ENCODE results near the gene TGM5.
"Not testable (repeated sequence)": the region's sequence is repeated elsewhere in the genome, so short reads cannot be mapped to it uniquely, and the experiment has no call there.

Gene TGM5

GRCh38 chr15:43266834-43267233 lies at the start of gene TGM5:
TGM5 (minus strand) TSS chr15:43266928; CDS start chr15:43266849, 79 bp downstream.
- no peak for DNase-seq

- DNase-seq, result no peak
Observed at GRCh38 chr15:43314171-43314570, 47.4 kb upstream of the TGM5 start.

GRCh38 chr15:43312378-43312777 lies 45.6 kb upstream of the TGM5 start:
- no peak for DNase-seq

- no peak for DNase-seq
Observed at GRCh38 chr15:43302205-43302817, 35.6 kb upstream of the TGM5 start, which contains the start of gene TGM7. TGM7 (minus strand) TSS chr15:43302255.

GRCh38 chr15:43299884-43300283 lies 33.2 kb upstream of the TGM5 start:
- DNase-seq, result no peak

GRCh38 chr15:43299411-43299810 lies 32.7 kb upstream of the TGM5 start:
- no peak for DNase-seq

- DNase-seq, result no peak
Observed at GRCh38 chr15:43294091-43294706, 27.5 kb upstream of the TGM5 start.

GRCh38 chr15:43293432-43293831 lies 26.7 kb upstream of the TGM5 start:
- no peak for DNase-seq

GRCh38 chr15:43292375-43293078 lies 25.8 kb upstream of the TGM5 start:
- no peak for DNase-seq

GRCh38 chr15:43289656-43290055 lies 22.9 kb upstream of the TGM5 start:
- not testable (repeated sequence) for DNase-seq

GRCh38 chr15:43287254-43287653 lies 20.5 kb upstream of the TGM5 start:
- DNase-seq, result no peak

- DNase-seq, result no peak
Observed at GRCh38 chr15:43286074-43286473, 19.3 kb upstream of the TGM5 start.

- DNase-seq, result peak; percentile 53
Observed at GRCh38 chr15:43285609-43286037, 18.9 kb upstream of the TGM5 start.

- no peak for DNase-seq
Observed at GRCh38 chr15:43283526-43283925, 16.8 kb upstream of the TGM5 start.

- no peak for DNase-seq
Observed at GRCh38 chr15:43281926-43282602, 15.3 kb upstream of the TGM5 start.

GRCh38 chr15:43280996-43281395 lies 14.3 kb upstream of the TGM5 start:
- no peak for DNase-seq

GRCh38 chr15:43279496-43279895 lies 12.8 kb upstream of the TGM5 start:
- no peak for DNase-seq

GRCh38 chr15:43278869-43279268 lies 12.1 kb upstream of the TGM5 start:
- no peak for DNase-seq

GRCh38 chr15:43277901-43278300 lies 11.2 kb upstream of the TGM5 start:
- no peak for DNase-seq

GRCh38 chr15:43277231-43277823 lies 10.6 kb upstream of the TGM5 start:
- no peak for DNase-seq

- DNase-seq, result no peak
Observed at GRCh38 chr15:43276563-43277200, 10.0 kb upstream of the TGM5 start.

GRCh38 chr15:43275740-43276562 lies 9.2 kb upstream of the TGM5 start:
- DNase-seq, result no peak
